ENCODE results near the gene UBE2R2.
"Not testable (repeated sequence)": the region's sequence is repeated elsewhere in the genome, so short reads cannot be mapped to it uniquely, and the experiment has no call there.

The UBE2R2 gene

GRCh38 chr9:33799928-33800704, 16.8 kb upstream of the UBE2R2 start:
- DNase-seq, result no peak

GRCh38 chr9:33800886-33801285, 16.1 kb upstream of the UBE2R2 start:
- DNase-seq, result no peak

- DNase-seq, result not testable (repeated sequence)
Measured at GRCh38 chr9:33801943-33802500, 14.9 kb upstream of the UBE2R2 start.

DNA sequence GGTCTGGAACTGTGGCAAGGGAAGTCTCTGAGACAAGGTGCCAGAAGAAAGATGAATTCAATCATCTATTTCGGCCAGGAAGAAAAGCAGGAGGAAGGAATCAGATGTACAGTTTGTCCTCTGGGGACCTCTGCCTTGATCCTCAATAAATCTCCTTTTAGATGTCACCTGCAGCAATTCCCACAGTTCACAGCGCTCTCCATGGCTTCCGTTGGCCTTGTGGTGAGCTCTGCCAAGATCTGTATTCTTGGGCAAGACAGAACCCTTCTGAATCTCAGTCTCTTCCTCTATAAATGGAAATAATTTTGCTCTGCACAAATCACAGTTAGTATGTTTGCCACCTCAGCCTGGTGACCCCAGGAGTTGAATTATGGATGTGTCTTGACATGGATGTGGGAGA, 12.8 kb upstream of the UBE2R2 start:
- DNase-seq, result not testable (repeated sequence)

DNA sequence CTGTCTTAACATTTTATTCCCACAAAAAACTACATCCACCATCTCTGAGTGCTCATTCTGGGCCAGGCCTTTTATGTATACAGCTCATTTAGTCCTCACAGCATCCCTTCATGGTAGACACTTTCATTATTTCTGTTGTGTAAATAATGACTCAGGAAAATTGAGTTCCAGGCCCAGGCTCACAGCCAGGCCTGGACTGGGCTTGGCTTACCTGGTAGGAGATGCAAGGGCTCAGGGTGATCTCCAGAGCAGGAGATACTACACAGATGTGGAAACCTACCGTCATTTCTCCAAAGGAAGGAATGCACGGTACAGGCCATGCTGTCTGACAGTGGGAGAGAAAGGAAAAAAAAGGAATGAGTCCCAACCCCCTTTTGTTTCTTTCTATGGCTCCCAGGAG, 9.8 kb upstream of the UBE2R2 start:
- not testable (repeated sequence) for DNase-seq

DNA sequence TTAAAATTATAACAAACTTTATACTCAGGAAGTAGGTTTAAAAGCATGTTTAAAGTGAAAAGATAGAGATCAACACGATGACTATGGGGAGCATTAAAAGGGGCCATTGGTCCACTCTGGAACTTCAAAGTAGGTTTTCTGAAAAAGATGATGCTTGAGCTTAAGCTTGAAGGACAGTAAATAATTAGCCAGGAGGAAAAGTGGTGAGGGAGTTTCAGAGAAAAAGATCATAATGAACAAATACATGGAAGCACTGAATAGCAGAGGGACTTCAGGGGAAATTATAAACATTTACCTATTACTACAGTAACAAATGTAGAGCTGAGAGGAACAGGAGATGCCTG, 8.0 kb upstream of the UBE2R2 start:
- DNase-seq, result not testable (repeated sequence)

DNA sequence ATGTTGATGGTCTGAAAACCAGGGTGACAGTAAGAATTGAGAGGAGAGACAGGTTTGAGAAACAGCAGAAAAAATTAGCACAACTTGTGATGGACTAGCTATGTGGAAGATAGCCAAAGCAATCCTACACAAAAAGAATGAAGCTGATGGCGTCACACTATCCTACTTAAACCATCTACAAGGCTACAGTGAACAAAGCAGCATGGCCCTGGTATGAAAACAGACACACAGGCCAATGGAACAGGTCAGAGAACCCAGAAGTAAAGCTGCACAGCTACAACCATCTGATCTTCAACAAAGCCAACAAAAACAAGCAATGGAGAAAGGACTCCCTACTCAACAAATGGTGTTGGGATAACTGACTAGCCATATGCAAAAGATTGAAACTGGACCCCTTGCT, 7.5 kb upstream of the UBE2R2 start:
- DNase-seq, result no peak

DNA sequence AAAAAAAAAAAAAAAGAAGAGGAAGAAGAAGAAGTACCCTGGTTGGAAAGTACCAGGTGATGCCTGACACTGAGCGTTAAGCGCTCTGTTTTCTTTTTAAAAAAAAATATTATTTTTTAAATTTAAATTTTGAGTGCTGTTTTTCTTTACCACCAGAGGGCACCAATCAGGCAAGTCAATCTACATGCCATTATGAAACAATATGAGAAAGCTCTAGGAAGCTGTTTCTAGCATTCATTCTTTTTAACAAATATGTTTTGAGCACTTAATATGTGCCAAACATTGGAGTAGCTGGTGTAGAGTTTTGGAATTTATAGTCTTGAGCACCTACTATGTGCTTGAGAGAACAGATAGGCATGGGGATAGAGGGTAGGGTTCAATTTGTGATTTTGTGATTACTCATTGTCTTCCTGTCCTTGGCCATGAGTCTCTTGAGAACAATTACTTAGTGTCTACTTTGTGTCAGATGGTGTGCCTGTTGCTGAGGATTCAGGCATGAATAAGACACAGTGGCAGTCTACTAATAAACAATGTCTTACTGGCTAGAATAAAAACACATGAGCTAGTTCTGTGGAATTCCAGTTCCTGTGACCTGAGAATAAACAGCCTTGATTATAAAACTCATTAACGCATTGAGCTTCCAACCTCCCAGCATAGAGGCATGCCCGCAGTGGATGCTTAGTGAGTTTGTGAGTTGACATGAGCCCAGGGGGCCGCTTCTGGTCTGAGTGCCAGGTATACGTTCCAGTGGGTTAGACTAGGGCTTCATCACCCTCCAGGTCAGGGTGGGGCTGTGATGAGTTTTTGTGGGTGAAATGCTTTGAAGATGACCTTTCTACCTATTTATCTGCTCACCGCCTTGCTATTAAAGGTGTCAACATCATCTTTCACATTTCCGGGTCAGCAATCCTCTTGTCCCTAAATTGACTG, 3.0 kb upstream of the UBE2R2 start:
- peak; percentile 26 for DNase-seq

GRCh38 chr9:33815781-33816180, 1.2 kb upstream of the UBE2R2 start:
- no peak for DNase-seq

- peak; percentile 40 for DNase-seq
Measured at GRCh38 chr9:33817327-33818166, 587 bp downstream of the UBE2R2 start.

- peak; percentile 0 for DNase-seq
Measured at GRCh38 chr9:33818167-33818846, 1.3 kb downstream of the UBE2R2 start.

- DNase-seq, result peak; percentile 17
Measured at GRCh38 chr9:33818847-33819500, 2.0 kb downstream of the UBE2R2 start.

- no peak for DNase-seq
Measured at GRCh38 chr9:33820231-33820745, 3.3 kb downstream of the UBE2R2 start.

DNA sequence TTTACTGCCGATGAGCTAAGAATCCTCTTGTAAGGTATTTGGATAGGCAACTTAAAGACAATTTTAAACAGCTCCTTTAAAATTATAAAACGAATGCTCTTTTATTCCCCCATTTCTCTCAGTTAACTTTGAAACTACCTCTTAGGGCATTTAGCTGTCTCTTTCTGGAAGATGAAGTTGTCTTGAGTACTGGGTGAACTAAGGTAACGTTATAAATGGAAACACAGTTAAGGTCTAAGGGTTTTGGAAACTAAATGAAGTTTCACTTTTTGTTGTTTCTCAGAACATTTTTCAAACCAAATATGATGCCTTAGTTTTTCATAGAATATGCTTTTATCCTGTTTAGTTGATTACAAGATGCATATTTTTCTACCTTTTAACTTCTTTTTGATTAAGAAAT, 6.8 kb downstream of the UBE2R2 start:
- no peak for DNase-seq

GRCh38 chr9:33827285-33827684, 10.3 kb downstream of the UBE2R2 start:
- not testable (repeated sequence) for DNase-seq

DNA sequence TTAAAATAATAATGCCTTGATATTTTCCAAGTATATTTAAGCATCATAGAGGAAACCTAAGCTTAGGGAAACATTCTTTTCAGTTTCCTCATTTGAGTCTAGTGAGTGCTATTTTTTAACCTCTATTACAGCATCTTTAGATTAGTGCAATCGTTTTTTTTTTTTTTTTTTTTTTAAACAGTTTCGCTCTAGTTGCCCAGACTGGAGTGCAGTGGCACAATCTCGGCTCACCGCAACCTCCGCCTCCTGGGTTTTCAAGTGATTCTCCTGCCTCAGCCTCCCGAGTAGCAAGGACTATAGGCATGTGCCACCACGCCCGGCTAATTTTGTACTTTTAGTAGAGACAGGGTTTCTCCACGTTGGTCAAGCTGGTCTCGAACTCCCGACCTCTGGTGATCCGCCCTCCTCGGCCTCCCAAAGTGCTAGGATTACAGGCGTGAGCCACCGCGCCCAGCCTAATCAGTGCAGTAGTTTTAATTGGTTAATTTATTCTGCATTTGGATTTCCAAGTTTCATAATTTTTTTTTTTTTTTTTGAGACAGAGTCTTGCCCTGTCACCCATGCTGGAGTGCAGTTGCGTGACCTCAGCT, 12.8 kb downstream of the UBE2R2 start:
- not testable (repeated sequence) for DNase-seq

DNA sequence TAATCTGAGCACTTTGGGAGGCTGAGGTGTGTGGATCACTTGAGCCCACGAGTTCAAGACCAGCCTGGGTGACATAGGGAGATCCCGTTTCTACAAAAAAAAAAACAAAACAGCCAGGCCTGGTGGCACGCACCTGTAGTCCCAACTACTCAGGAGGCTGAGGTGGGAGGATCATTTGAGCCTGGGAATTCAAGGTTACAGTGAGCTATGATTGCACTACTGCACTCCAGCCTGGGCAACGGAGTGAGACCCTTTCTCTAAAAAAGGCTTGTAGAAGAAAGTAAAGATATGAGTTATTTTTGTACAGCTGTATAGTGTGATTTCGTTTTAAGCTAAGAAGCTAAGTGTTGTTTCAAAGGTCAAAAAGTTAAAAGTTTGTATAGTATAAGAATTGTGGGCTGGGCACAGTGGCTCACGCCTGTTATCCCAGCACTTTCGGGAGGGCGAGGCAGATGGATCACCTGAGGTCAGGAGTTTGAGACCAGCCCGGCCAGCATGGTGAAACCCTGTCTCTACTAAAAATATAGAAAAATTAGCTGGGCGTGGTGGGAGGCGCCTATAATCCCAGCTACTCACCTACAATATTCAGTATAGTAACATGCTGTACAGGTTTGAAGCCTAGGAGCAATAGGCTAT, 18.8 kb downstream of the UBE2R2 start:
- no peak for DNase-seq

GRCh38 chr9:33836261-33836660, 19.3 kb downstream of the UBE2R2 start:
- DNase-seq, result peak; percentile 15

DNA sequence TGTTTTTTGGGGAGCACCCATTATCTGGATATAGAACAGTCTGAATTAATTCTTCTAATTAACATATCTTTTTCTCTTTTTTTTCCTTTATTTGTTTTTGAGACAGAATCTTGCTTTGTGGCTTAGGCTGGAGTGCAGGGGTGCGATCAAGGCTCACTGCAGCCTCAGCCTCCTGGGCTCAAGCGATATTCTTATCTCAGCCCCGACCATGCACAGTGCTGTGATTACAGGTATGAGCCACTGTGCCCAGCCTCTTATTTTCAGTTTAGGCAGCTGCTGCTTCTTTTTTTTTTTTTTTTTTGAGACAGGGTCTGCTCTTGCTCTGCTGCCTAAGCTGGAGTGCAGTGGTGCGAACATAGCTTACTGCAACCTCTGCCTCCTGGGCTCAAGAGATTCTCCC, 20.2 kb downstream of the UBE2R2 start:
- no peak for DNase-seq

DNA sequence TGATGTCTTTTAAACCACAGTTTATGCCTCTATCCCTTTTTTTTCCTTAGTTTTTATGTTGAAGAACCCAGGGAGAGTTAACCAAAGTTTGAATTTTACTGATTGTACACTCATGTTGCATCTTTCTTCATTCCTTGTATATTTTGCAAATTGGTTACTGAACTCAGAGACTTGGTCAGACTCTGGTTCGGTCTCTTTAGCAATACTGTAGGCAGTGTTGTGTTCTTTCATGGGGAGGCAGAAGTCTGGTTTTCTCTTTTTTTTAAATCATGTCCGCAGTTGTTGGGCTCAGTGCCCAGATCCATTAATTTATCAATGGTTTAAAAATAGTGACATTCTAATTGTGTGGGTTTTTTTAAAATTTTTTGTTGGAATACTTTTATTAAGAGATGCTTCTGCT, 23.4 kb downstream of the UBE2R2 start:
- DNase-seq, result no peak
